Mesothelial cell of epicardium (in vitro differentiated cells): ENCODE measurements around the gene MTERF2. TPM values are rescaled to one million over a fixed set of nuclear protein-coding genes. Genes with fewer than 3 reads are reported as not detected.

Experiments
- DNase-seq, 2 experiments: peaks; one replicate each; pipeline ENCODE4 v3.0.0; 2021; ENCODE audit warnings: low spot score in 2 of 2; ENCODE audit not compliant: unreplicated experiment in 2 of 2
- H3K27ac Mint-ChIP-seq: 2 replicates; pipeline ENCODE4 v1.8.0; 2021; ENCODE audit warnings: mixed read lengths
- H3K27me3 Mint-ChIP-seq: 2 replicates; pipeline ENCODE4 v1.8.0; 2021; ENCODE audit warnings: low read depth, mixed read lengths
- H3K36me3 Mint-ChIP-seq: 2 replicates; pipeline ENCODE4 v1.8.0; 2021; ENCODE audit warnings: mixed read lengths
- H3K4me1 Mint-ChIP-seq: 2 replicates; pipeline ENCODE4 v1.8.0; 2021; ENCODE audit warnings: mixed read lengths
- H3K4me3 Mint-ChIP-seq: 2 replicates; pipeline ENCODE4 v1.8.0; 2021; ENCODE audit warnings: mild to moderate bottlenecking, moderate library complexity, mixed read lengths
- H3K9me3 Mint-ChIP-seq: 2 replicates; pipeline ENCODE4 v1.8.0; 2021; ENCODE audit warnings: mixed read lengths
- CTCF ChIP-seq: fragments of 200-600 bp; sonication (generic); IDR thresholded peaks from one replicate; pipeline ENCODE4 v1.5.0; 2021; ENCODE audit warnings: antibody characterized with exemption; ENCODE audit not compliant: unreplicated experiment
- total RNA-seq: library from RNA; stranded (reverse); gene quantifications from 3 replicates; pipeline ENCODE4 v1.2.1, GENCODE V29; 2021

MTERF2 gene
- total RNA-seq = 19.9 to 24.5 TPM (median 21.2 TPM) in 3 replicates

DNA sequence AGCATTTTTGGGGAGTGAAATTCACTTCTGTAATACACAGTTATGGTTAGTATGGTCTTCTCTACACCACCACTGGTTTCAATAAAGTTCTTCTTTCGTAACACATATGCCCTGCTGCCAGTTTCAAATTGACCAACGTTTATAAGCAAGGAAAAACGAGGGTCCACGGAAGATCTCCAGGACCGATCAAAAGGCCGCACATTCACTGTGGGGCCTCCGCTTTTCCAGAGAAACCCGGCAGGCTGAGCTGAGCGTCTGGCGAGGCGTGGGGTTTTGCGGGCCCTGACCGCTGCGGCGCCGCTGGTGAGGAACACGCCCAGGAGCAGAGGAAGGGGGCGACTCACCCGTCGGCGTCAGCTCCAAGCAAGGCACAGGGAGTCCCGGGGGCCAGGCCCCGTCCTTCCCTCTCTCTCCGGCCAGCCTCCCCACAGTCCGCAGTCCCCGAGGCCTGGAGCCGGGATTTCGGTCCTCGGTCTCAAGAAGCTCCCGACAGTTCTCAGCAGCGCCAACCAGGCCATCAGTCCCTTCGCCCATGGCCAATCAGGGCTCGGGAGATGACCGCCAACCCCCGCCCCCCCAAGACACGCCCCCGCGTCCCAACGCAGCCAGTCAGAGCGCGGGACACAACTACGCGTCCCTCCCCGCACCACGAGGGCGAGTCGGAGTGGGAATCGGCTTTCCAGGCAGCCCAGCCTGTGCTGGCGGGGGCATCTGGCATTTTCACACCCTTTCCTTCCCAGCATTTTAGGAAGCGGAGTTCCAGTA lies at the start of gene MTERF2:
Gene MTERF2, minus strand, starts transcription at position 522 of the 765 bp plus-strand sequence. CDS start 8,432 bp downstream, outside the sequence.
- H3K27ac Mint-ChIP-seq = peak within 1 kb of the TSS; percentile 97
- peaks cover 25% of the 10 kb centered on the region for H3K4me1 Mint-ChIP-seq
- no peaks in the 10 kb centered on the region for H3K9me3 Mint-ChIP-seq
- no peak for TF ChIP-seq CTCF
- peaks cover 18% of the 10 kb centered on the region for H3K36me3 Mint-ChIP-seq
- peak; percentile 80 to 83 for DNase-seq
- H3K27me3 Mint-ChIP-seq = no peaks in the 10 kb centered on the region
- H3K4me3 Mint-ChIP-seq = peak within 1 kb of the TSS; percentile 92

DNA sequence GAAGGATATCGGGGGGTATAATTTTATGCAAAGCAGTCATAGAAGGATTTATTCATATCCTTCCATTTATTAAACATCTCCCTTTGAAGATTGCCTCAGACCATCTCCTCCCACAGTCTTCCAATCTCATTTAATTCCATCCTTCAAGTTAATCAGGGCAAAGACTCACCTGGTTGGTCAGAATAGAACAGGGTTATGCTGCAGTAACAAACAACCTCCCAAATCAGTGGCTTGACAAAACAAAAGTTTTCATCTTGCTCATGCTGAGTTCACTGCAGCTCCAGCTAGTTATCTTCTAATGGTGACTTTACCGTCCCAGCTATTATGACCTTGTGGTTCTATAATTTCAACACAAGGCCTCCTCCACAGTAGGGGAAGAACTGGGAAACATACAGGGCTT lies 48.8 kb upstream of the MTERF2 start:
- Mint-ChIP-seq H3K27ac (no peak overlapping the region), H3K27me3 (no peaks in the 10 kb centered on the region), H3K4me3 (no peak overlapping the region), H3K9me3 (peaks cover 14% of the 10 kb centered on the region), H3K36me3 (peaks cover 13% of the 10 kb centered on the region), H3K4me1 (peaks cover 8% of the 10 kb centered on the region)
- no peak for DNase-seq
- no peak for TF ChIP-seq CTCF

DNA sequence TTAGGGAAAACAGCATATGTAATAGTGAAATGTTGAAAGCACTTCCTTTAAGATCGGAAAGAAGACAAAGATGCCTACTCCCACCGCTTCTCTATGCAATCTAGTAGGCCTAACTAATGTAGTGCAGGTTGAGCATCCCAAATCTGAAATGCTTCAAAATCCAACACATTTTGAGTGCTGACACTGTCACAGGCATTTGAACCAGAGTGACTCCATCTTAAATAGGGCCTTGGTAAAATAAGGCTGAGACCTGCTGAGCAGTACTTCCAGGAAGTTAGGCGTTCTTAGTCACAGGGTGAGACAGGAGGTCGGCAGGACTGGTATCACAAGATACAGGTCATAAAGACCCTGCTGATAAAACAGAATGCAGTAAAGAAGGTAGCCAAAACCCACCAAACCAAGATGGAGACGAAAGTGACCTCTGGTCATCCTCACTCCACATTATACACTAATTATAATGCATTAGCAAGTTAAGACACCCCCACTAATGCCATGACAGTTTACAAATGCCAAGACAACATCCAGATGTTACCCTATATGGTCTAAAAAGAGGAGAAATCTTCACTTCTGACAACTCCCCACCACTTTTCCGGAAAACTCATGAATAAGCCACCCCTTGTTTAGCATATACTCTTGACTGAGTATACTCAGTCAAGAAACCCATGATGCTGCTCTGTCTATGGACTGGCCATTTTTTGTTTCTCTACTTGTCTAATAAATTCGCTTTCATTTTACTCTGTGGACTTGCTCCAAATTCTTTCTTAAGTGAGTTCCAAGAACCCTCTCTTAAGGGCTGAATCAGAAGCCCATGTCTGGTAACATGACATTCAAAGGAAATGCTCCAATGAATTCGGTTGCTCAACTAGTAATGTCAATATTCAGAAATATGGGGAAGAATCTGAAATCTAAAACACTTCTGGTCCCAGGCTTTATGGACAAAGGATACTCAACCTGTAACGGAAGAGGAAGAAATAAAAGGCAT lies 47.1 kb upstream of the MTERF2 start:
- no peak for DNase-seq
- H3K27me3 Mint-ChIP-seq = no peaks in the 10 kb centered on the region
- H3K36me3 Mint-ChIP-seq = peaks cover 11% of the 10 kb centered on the region
- H3K27ac Mint-ChIP-seq = no peak overlapping the region
- no peak overlapping the region for H3K4me3 Mint-ChIP-seq
- peaks cover 17% of the 10 kb centered on the region for H3K4me1 Mint-ChIP-seq
- peaks cover 11% of the 10 kb centered on the region for H3K9me3 Mint-ChIP-seq
- no peak for TF ChIP-seq CTCF

DNA sequence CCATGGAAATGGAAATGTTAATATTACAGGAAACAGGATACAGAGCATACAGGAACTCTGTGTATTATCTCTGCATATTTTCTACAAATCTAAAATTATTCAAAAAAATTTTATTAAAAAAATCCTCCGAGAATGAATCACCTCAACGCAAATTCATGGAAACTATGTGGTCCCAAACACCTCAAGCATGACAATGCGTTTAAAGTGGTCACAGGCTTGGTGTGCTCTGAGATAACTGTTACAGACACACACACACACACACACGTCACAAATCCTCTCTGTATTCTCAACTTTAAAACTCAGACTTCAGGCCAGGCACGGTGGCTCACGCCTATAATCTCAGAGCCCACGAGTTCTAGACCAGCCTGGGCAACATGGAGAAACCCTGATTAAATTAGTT lies 45.3 kb upstream of the MTERF2 start:
- Mint-ChIP-seq H3K4me1 (peaks cover 31% of the 10 kb centered on the region), H3K4me3 (no peak overlapping the region), H3K27me3 (no peaks in the 10 kb centered on the region), H3K9me3 (peaks cover 11% of the 10 kb centered on the region), H3K36me3 (peaks cover 11% of the 10 kb centered on the region), H3K27ac (no peak overlapping the region)
- TF ChIP-seq CTCF = no peak
- no peak for DNase-seq

DNA sequence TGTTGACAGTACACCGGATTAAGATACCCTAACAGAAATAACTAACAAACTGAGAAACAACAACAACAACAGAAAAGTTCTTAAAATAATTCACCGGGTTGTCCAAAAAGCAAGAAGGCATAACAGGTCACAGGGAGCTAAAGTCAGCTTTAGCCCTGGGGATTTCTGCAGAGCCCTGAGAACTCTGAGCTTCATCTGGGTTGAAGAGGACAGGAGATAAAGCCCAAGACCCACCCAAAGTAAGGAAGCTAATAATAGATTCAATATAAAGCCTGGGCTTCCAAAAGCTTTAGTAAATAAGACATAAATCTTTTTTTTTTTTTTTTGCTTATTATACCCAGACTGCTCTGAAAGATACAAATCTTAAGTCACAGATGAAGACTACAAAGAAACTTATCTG lies 44.1 kb upstream of the MTERF2 start:
- Mint-ChIP-seq H3K36me3 (peaks cover 4% of the 10 kb centered on the region), H3K27ac (peak overlapping the region; percentile 45), H3K4me3 (no peak overlapping the region), H3K4me1 (peaks cover 36% of the 10 kb centered on the region), H3K9me3 (peaks cover 4% of the 10 kb centered on the region), H3K27me3 (no peaks in the 10 kb centered on the region)
- DNase-seq = no peak
- TF ChIP-seq CTCF = no peak
